SK-N-SH treated with all-trans-retinoic acid at 6 μM for 48 hours (cell line): ENCODE data around the gene CCT7.

Source experiments
- ATAC-seq: fragments of 200-7000 bp; cut with Tn5 transposase; 3 replicates; pipeline ENCODE4 v1.9.1; 2020; ENCODE audit warnings: mild to moderate bottlenecking, moderate library complexity
- CREB5 ChIP-seq: fragments of 250-450 bp; sonication (Bioruptor Pico); IDR thresholded peaks from 2 replicates; pipeline ENCODE4 v1.5.1; 2020; ENCODE audit warnings: low read depth, mild to moderate bottlenecking, moderate library complexity
- CSDC2 ChIP-seq: fragments of 250-450 bp; sonication (Bioruptor Pico); IDR thresholded peaks from 2 replicates; pipeline ENCODE4 v1.5.0; 2020; ENCODE audit warnings: mild to moderate bottlenecking, moderate library complexity
- CSRNP3 ChIP-seq: fragments of 250-450 bp; sonication (Bioruptor Pico); IDR thresholded peaks from 2 replicates; pipeline ENCODE4 v1.5.1; 2021; ENCODE audit warnings: mild to moderate bottlenecking, moderate library complexity
- GLIS3 ChIP-seq: fragments of 250-450 bp; sonication (Bioruptor Pico); IDR thresholded peaks from 2 replicates; pipeline ENCODE4 v1.5.0; 2020; ENCODE audit warnings: mild to moderate bottlenecking, moderate library complexity
- ISL1 ChIP-seq: fragments of 250-450 bp; sonication (Bioruptor Pico); IDR thresholded peaks from 2 replicates; pipeline ENCODE4 v2.1.2; 2022; ENCODE audit warnings: mild to moderate bottlenecking, moderate library complexity
- OSR1 ChIP-seq: fragments of 250-450 bp; sonication (Bioruptor Pico); IDR thresholded peaks from 2 replicates; pipeline ENCODE4 v1.8.0; 2022; ENCODE audit warnings: moderate library complexity, mild to moderate bottlenecking, inconsistent platforms
- PATZ1 ChIP-seq: fragments of 250-450 bp; sonication (Bioruptor Pico); IDR thresholded peaks from 2 replicates; pipeline ENCODE4 v1.8.0; 2020; ENCODE audit warnings: mild to moderate bottlenecking, moderate library complexity, borderline replicate concordance
- POU6F1 ChIP-seq: fragments of 250-450 bp; sonication (Bioruptor Pico); IDR thresholded peaks from 2 replicates; pipeline ENCODE4 v1.8.0; 2021; ENCODE audit warnings: low read depth, mild to moderate bottlenecking, moderate library complexity, borderline replicate concordance
- PPARA ChIP-seq: fragments of 250-450 bp; sonication (Bioruptor Pico); IDR thresholded peaks from 2 replicates; pipeline ENCODE4 v1.5.0; 2020; ENCODE audit warnings: mild to moderate bottlenecking, borderline replicate concordance
- RARB ChIP-seq: fragments of 250-450 bp; sonication (Bioruptor Pico); IDR thresholded peaks from 2 replicates; pipeline ENCODE4 v1.8.0; 2021; ENCODE audit warnings: mild to moderate bottlenecking, moderate library complexity
- SNAI2 ChIP-seq: fragments of 250-450 bp; sonication (Bioruptor Pico); IDR thresholded peaks from 2 replicates; pipeline ENCODE4 v1.5.0; 2020; ENCODE audit warnings: mild to moderate bottlenecking, moderate library complexity
- TCF4 ChIP-seq: fragments of 250-450 bp; sonication (Bioruptor Pico); IDR thresholded peaks from 2 replicates; pipeline ENCODE4 v1.8.0; 2021; ENCODE audit warnings: mild to moderate bottlenecking, moderate library complexity, borderline replicate concordance
- TOX ChIP-seq: fragments of 250-450 bp; sonication (Bioruptor Pico); IDR thresholded peaks from 2 replicates; pipeline ENCODE4 v1.8.0; 2021; ENCODE audit warnings: mild to moderate bottlenecking, moderate library complexity, borderline replicate concordance
- TSHZ2 ChIP-seq: fragments of 250-450 bp; sonication (Bioruptor Pico); IDR thresholded peaks from 2 replicates; pipeline ENCODE4 v1.5.0; 2020; ENCODE audit warnings: mild to moderate bottlenecking, moderate library complexity
- ZC3H10 ChIP-seq: fragments of 250-450 bp; sonication (Bioruptor Pico); IDR thresholded peaks from 2 replicates; pipeline ENCODE4 v1.5.1; 2021; ENCODE audit warnings: mild to moderate bottlenecking, moderate library complexity
- ZFP3 ChIP-seq: fragments of 250-450 bp; sonication (Bioruptor Pico); IDR thresholded peaks from 2 replicates; pipeline ENCODE4 v1.5.0; 2020; ENCODE audit warnings: mild to moderate bottlenecking, moderate library complexity
- ZFP30 ChIP-seq: fragments of 450-650 bp; formaldehyde crosslinking; IDR thresholded peaks from 2 replicates; pipeline ENCODE4 v1.5.0; 2022; ENCODE audit warnings: mild to moderate bottlenecking, moderate library complexity
- ZNF70 ChIP-seq: fragments of 450-650 bp; formaldehyde crosslinking; IDR thresholded peaks from 2 replicates; pipeline ENCODE4 v1.5.0; 2020; ENCODE audit warnings: mild to moderate bottlenecking, moderate library complexity
- ZNF8 ChIP-seq: fragments of 450-650 bp; formaldehyde crosslinking; IDR thresholded peaks from 2 replicates; pipeline ENCODE4 v1.5.0; 2020; ENCODE audit warnings: mild to moderate bottlenecking, moderate library complexity

CCT7 gene

GRCh38 chr2:73210019-73210418, 24.1 kb upstream of the CCT7 start:
- no peak for ATAC-seq
- no peak for TF ChIP-seq TOX
- TF ChIP-seq ZNF70, result no peak
- TF ChIP-seq ISL1, result no peak
- TF ChIP-seq CREB5 (CRISPR knock-in tag), result no peak
- no peak for TF ChIP-seq CSDC2 (CRISPR knock-in tag)
- no peak for TF ChIP-seq PATZ1 (CRISPR knock-in tag)
- TF ChIP-seq ZFP3, result no peak
- TF ChIP-seq TCF4 (CRISPR knock-in tag), result no peak
- no peak for TF ChIP-seq PPARA (CRISPR knock-in tag)
- no peak for TF ChIP-seq ZC3H10 (CRISPR knock-in tag)
- TF ChIP-seq TSHZ2, result no peak
- TF ChIP-seq CSRNP3 (CRISPR knock-in tag), result no peak
- TF ChIP-seq, all 23 proteins: peak for 0

- ATAC-seq, result no peak
- no peak for TF ChIP-seq OSR1
- TF ChIP-seq POU6F1, result no peak
- no peak for TF ChIP-seq ZFP30
- TF ChIP-seq CREB5 (CRISPR knock-in tag), result no peak
- no peak for TF ChIP-seq SNAI2
- no peak for TF ChIP-seq RARB (CRISPR knock-in tag)
- TF ChIP-seq TCF4 (CRISPR knock-in tag), result no peak
- TF ChIP-seq ISL1, result no peak
- TF ChIP-seq CSRNP3 (CRISPR knock-in tag), result no peak
- TF ChIP-seq ZFP3, result no peak
- no peak for TF ChIP-seq GLIS3 (CRISPR knock-in tag)
- no peak for TF ChIP-seq TSHZ2
- no peak for TF ChIP-seq ZNF8 (CRISPR knock-in tag)
- no peak for TF ChIP-seq ZNF70
- TF ChIP-seq PATZ1 (CRISPR knock-in tag), result no peak
- no peak for TF ChIP-seq ZC3H10 (CRISPR knock-in tag)
Measured at GRCh38 chr2:73210696-73211095, 23.4 kb upstream of the CCT7 start.
